Suprapubic skin (tissue), 3 donors: Measurements from ENCODE around the gene CRCP.

Experiments
- CTCF ChIP-seq, 2 donors: fragments of 200-600 bp in 1 of 2; fragments of 450-650 bp in 1 of 2; sonication (generic) in 1 of 2; IDR thresholded peaks; one replicate each; pipeline ENCODE4 v1.5.1; 2016 to 2019; ENCODE audit warnings: antibody characterized with exemption in 2 of 2, mild to moderate bottlenecking in 1 of 2, moderate library complexity in 1 of 2
- EP300 ChIP-seq: sonication (generic); formaldehyde crosslinking; IDR thresholded peaks from one replicate; pipeline ENCODE4 v1.6.1; 2017; ENCODE audit warnings: antibody characterized with exemption
- POLR2A ChIP-seq, 2 donors: fragments of 450-650 bp; IDR thresholded peaks; one replicate each; pipeline ENCODE4 v1.6.1; 2017; ENCODE audit warnings: antibody characterized with exemption in 2 of 2, mild to moderate bottlenecking in 2 of 2, moderate library complexity in 2 of 2

- TF ChIP-seq CTCF (IDR thresholded peaks at IDR 0.05) (no peak), EP300 (no peak), POLR2A (IDR thresholded peaks at IDR 0.05) (no peak)
Observed at GRCh38 chr7:66198956-66199355, 84.3 kb downstream of the CRCP start.
